Mucosa of stomach (tissue), 1 donor: ENCODE measurements around the gene C1QL4.

Source experiments
- H3K27me3 ChIP-seq: one replicate; pipeline ENCODE4 v1.7.0; 2013; ENCODE audit warnings: mild to moderate bottlenecking, low read length; ENCODE audit not compliant: control insufficient read depth, insufficient read depth
- H3K36me3 ChIP-seq: one replicate; pipeline ENCODE4 v1.7.0; 2013; ENCODE audit warnings: low read length; ENCODE audit not compliant: control insufficient read depth, insufficient read depth
- H3K4me1 ChIP-seq: one replicate; pipeline ENCODE4 v1.7.0; 2013; ENCODE audit warnings: mild to moderate bottlenecking, low read length; ENCODE audit not compliant: control insufficient read depth, insufficient read depth
- H3K4me3 ChIP-seq: one replicate; pipeline ENCODE4 v1.7.0; 2013; ENCODE audit warnings: low read length
- H3K9ac ChIP-seq: one replicate; pipeline ENCODE4 v1.7.0; 2013; ENCODE audit warnings: mild to moderate bottlenecking, low read length, moderate library complexity
- H3K9me3 ChIP-seq: one replicate; pipeline ENCODE4 v1.7.0; 2013; ENCODE audit warnings: mild to moderate bottlenecking, low read length, moderate library complexity; ENCODE audit not compliant: control insufficient read depth
- donor health status: Pancreatic carcinoma.

C1QL4 gene

GRCh38 chr12:49345825-49346658, 9.1 kb upstream of the C1QL4 start:
- peak overlapping the region; percentile 15 for H3K9ac ChIP-seq
- H3K36me3 ChIP-seq = no peaks in the 10 kb centered on the region
- H3K4me1 ChIP-seq = peaks cover 68% of the 10 kb centered on the region
- peak overlapping the region; percentile 15 for H3K4me3 ChIP-seq
- no peaks in the 10 kb centered on the region for H3K9me3 ChIP-seq
- peaks cover 69% of the 10 kb centered on the region for H3K27me3 ChIP-seq

GRCh38 chr12:49345051-49345824, 8.2 kb upstream of the C1QL4 start:
- H3K9me3 ChIP-seq = no peaks in the 10 kb centered on the region
- no peaks in the 10 kb centered on the region for H3K36me3 ChIP-seq
- peaks cover 72% of the 10 kb centered on the region for H3K27me3 ChIP-seq
- H3K4me1 ChIP-seq = peaks cover 68% of the 10 kb centered on the region
- H3K9ac ChIP-seq = no peak overlapping the region
- peak overlapping the region; percentile 14 for H3K4me3 ChIP-seq

- Histone ChIP-seq H3K4me3 (no peak overlapping the region), H3K27me3 (peaks cover 72% of the 10 kb centered on the region), H3K4me1 (peaks cover 68% of the 10 kb centered on the region), H3K9ac (no peak overlapping the region), H3K9me3 (no peaks in the 10 kb centered on the region), H3K36me3 (no peaks in the 10 kb centered on the region)
Measured at GRCh38 chr12:49344486-49345050, 7.6 kb upstream of the C1QL4 start.

- H3K27me3 ChIP-seq = peaks cover 79% of the 10 kb centered on the region
- no peak overlapping the region for H3K4me3 ChIP-seq
- H3K36me3 ChIP-seq = no peaks in the 10 kb centered on the region
- no peak overlapping the region for H3K9ac ChIP-seq
- no peaks in the 10 kb centered on the region for H3K9me3 ChIP-seq
- H3K4me1 ChIP-seq = peaks cover 58% of the 10 kb centered on the region
Measured at GRCh38 chr12:49342914-49343731, 6.1 kb upstream of the C1QL4 start.

- H3K4me1 ChIP-seq = peaks cover 52% of the 10 kb centered on the region
- no peak overlapping the region for H3K9ac ChIP-seq
- no peaks in the 10 kb centered on the region for H3K9me3 ChIP-seq
- H3K27me3 ChIP-seq = peaks cover 79% of the 10 kb centered on the region
- no peaks in the 10 kb centered on the region for H3K36me3 ChIP-seq
- H3K4me3 ChIP-seq = no peak overlapping the region
Measured at GRCh38 chr12:49342066-49342913, 5.3 kb upstream of the C1QL4 start.

- H3K9ac ChIP-seq = no peak overlapping the region
- no peaks in the 10 kb centered on the region for H3K9me3 ChIP-seq
- no peak overlapping the region for H3K4me3 ChIP-seq
- H3K4me1 ChIP-seq = peaks cover 51% of the 10 kb centered on the region
- peaks cover 79% of the 10 kb centered on the region for H3K27me3 ChIP-seq
- no peaks in the 10 kb centered on the region for H3K36me3 ChIP-seq
Measured at GRCh38 chr12:49341777-49342065, 4.7 kb upstream of the C1QL4 start.

GRCh38 chr12:49340971-49341776, 4.2 kb upstream of the C1QL4 start:
- Histone ChIP-seq H3K36me3 (no peaks in the 10 kb centered on the region), H3K27me3 (peaks cover 79% of the 10 kb centered on the region), H3K4me1 (peaks cover 50% of the 10 kb centered on the region), H3K9me3 (no peaks in the 10 kb centered on the region), H3K9ac (no peak overlapping the region), H3K4me3 (no peak overlapping the region)

- Histone ChIP-seq H3K9ac (no peak overlapping the region), H3K27me3 (peaks cover 80% of the 10 kb centered on the region), H3K9me3 (no peaks in the 10 kb centered on the region), H3K36me3 (no peaks in the 10 kb centered on the region), H3K4me1 (peaks cover 41% of the 10 kb centered on the region), H3K4me3 (no peak overlapping the region)
Measured at GRCh38 chr12:49340095-49340870, 3.3 kb upstream of the C1QL4 start.

GRCh38 chr12:49339464-49339861, 2.5 kb upstream of the C1QL4 start:
- H3K4me3 ChIP-seq = no peak overlapping the region
- peaks cover 41% of the 10 kb centered on the region for H3K4me1 ChIP-seq
- H3K9ac ChIP-seq = no peak overlapping the region
- peaks cover 81% of the 10 kb centered on the region for H3K27me3 ChIP-seq
- H3K36me3 ChIP-seq = no peaks in the 10 kb centered on the region
- H3K9me3 ChIP-seq = no peaks in the 10 kb centered on the region

GRCh38 chr12:49338830-49339463, 2.0 kb upstream of the C1QL4 start:
- H3K4me3 ChIP-seq = no peak overlapping the region
- H3K27me3 ChIP-seq = peaks cover 81% of the 10 kb centered on the region
- no peak overlapping the region for H3K9ac ChIP-seq
- H3K9me3 ChIP-seq = no peaks in the 10 kb centered on the region
- H3K4me1 ChIP-seq = peaks cover 39% of the 10 kb centered on the region
- no peaks in the 10 kb centered on the region for H3K36me3 ChIP-seq
